GM23338 (cell line): ENCODE measurements around the gene MAD1L1. TPM values are rescaled to one million over a fixed set of nuclear protein-coding genes. Genes with fewer than 3 reads are reported as not detected.

Experiments
- ATAC-seq: fragments of 200-7000 bp; cut with Tn5 transposase; 3 replicates; pipeline ENCODE4 v1.9.1; 2020
- DNase-seq: peaks from one replicate; pipeline ENCODE4 v3.0.0-alpha.2; 2015; ENCODE audit warnings: low spot score
- H2AFZ ChIP-seq: fragments of 200-600 bp; sonication (generic); 2 replicates; pipeline ENCODE4 v1.8.0; 2016; ENCODE audit warnings: antibody characterized with exemption, mild to moderate bottlenecking, moderate library complexity
- H3F3A ChIP-seq: fragments of 200-600 bp; sonication (generic); replicated peaks from 2 replicates; pipeline ENCODE4 v1.8.0; 2017; ENCODE audit warnings: antibody characterized with exemption, mixed run types, low read depth
- H3K27ac ChIP-seq: fragments of 200-600 bp; sonication (generic); 2 replicates; pipeline ENCODE4 v1.6.1; 2016; ENCODE audit warnings: low read depth
- H3K27me3 ChIP-seq: fragments of 200-600 bp; sonication (generic); 2 replicates; pipeline ENCODE4 v1.8.0; 2016; ENCODE audit warnings: mild to moderate bottlenecking, mixed run types, moderate library complexity; ENCODE audit not compliant: insufficient read depth
- H3K36me3 ChIP-seq: fragments of 200-600 bp; sonication (generic); 2 replicates; pipeline ENCODE4 v1.8.0; 2016; ENCODE audit warnings: mild to moderate bottlenecking; ENCODE audit not compliant: insufficient read depth
- H3K4me1 ChIP-seq: fragments of 200-600 bp; sonication (generic); 2 replicates; pipeline ENCODE4 v1.8.0; 2016; ENCODE audit warnings: mild to moderate bottlenecking, moderate library complexity; ENCODE audit not compliant: insufficient read depth
- H3K4me2 ChIP-seq: fragments of 200-600 bp; sonication (generic); 2 replicates; pipeline ENCODE4 v1.7.1; 2017; ENCODE audit warnings: mixed run types
- H3K4me3 ChIP-seq: fragments of 200-600 bp; sonication (generic); 2 replicates; pipeline ENCODE4 v1.6.1; 2016; ENCODE audit warnings: mixed run types
- H3K79me2 ChIP-seq: fragments of 200-600 bp; sonication (generic); replicated peaks from 2 replicates; pipeline ENCODE4 v1.8.0; 2017; ENCODE audit warnings: mild to moderate bottlenecking; ENCODE audit not compliant: insufficient read depth
- H3K9me2 ChIP-seq: fragments of 200-600 bp; sonication (generic); 2 replicates; pipeline ENCODE4 v1.8.0; 2017; ENCODE audit not compliant: insufficient read depth
- H4K20me1 ChIP-seq: fragments of 200-600 bp; sonication (generic); replicated peaks from 2 replicates; pipeline ENCODE4 v1.8.0; 2017; ENCODE audit warnings: mild to moderate bottlenecking; ENCODE audit not compliant: insufficient read depth
- H3K27ac Mint-ChIP-seq: 2 replicates; pipeline ENCODE4 v1.8.0; 2020; ENCODE audit warnings: inconsistent platforms, mild to moderate bottlenecking, moderate library complexity, mixed read lengths
- H3K27me3 Mint-ChIP-seq: 3 replicates; pipeline ENCODE4 v1.8.0; 2022; ENCODE audit warnings: low read depth, mild to moderate bottlenecking, moderate library complexity, mixed read lengths, inconsistent platforms; ENCODE audit not compliant: insufficient read depth, poor library complexity
- H3K36me3 Mint-ChIP-seq: 3 replicates; pipeline ENCODE4 v1.8.0; 2021; ENCODE audit warnings: low read depth, mild to moderate bottlenecking, inconsistent platforms, moderate library complexity, mixed read lengths
- H3K4me1 Mint-ChIP-seq: 3 replicates; pipeline ENCODE4 v1.8.0; 2020; ENCODE audit warnings: mild to moderate bottlenecking, inconsistent platforms, mixed read lengths
- H3K4me3 Mint-ChIP-seq: 3 replicates; pipeline ENCODE4 v1.8.0; 2021; ENCODE audit warnings: moderate library complexity, mild to moderate bottlenecking, inconsistent platforms, mixed read lengths
- H3K9me3 Mint-ChIP-seq: 3 replicates; pipeline ENCODE4 v1.8.0; 2020; ENCODE audit warnings: moderate library complexity, mild to moderate bottlenecking, inconsistent platforms, mixed read lengths
- CREB1 ChIP-seq: fragments of 250-450 bp; sonication (Bioruptor Pico); IDR thresholded peaks from 2 replicates; pipeline ENCODE4 v1.5.0; 2020; ENCODE audit warnings: low read depth, mild to moderate bottlenecking, moderate library complexity
- CTCF ChIP-seq, 2 experiments: fragments of 200-600 bp in 1 of 2; sonication (generic) in 1 of 2; conservative IDR thresholded peaks; 2 replicates each; pipeline versions ENCODE4 v1.5.1 to v1.6.1; 2016 to 2017; ENCODE audit warnings: antibody characterized with exemption in 2 of 2, low read depth in 2 of 2, mild to moderate bottlenecking in 2 of 2, moderate library complexity in 1 of 2
- EZH2 ChIP-seq: fragments of 200-600 bp; sonication (generic); IDR thresholded peaks from one replicate; pipeline ENCODE4 v1.8.0; 2017; ENCODE audit warnings: antibody characterized with exemption, mild to moderate bottlenecking, low read depth; ENCODE audit not compliant: unreplicated experiment
- EZH2phosphoT487 ChIP-seq: fragments of 200-600 bp; sonication (generic); IDR thresholded peaks from one replicate; pipeline ENCODE4 v1.8.1; 2018; ENCODE audit warnings: antibody characterized with exemption; ENCODE audit not compliant: unreplicated experiment
- JUNB ChIP-seq: IDR thresholded peaks from one replicate; pipeline ENCODE4 v1.6.1; 2016; ENCODE audit warnings: antibody characterized with exemption; ENCODE audit not compliant: unreplicated experiment
- NANOG ChIP-seq: IDR thresholded peaks from 2 replicates; pipeline ENCODE4 v1.6.1; 2016; ENCODE audit warnings: antibody characterized with exemption, borderline replicate concordance
- POLR2AphosphoS5 ChIP-seq: IDR thresholded peaks from 2 replicates; pipeline ENCODE4 v1.6.1; 2016; ENCODE audit warnings: antibody characterized with exemption, low read depth
- STAT1 ChIP-seq: IDR thresholded peaks from one replicate; pipeline ENCODE4 v1.6.1; 2016; ENCODE audit warnings: antibody characterized with exemption; ENCODE audit not compliant: unreplicated experiment
- ZNF114 ChIP-seq: fragments of 250-450 bp; sonication (Bioruptor Pico); IDR thresholded peaks from 2 replicates; pipeline ENCODE4 v1.5.0; 2020; ENCODE audit warnings: mild to moderate bottlenecking, moderate library complexity
- polyA plus RNA-seq: library from polyadenylated mRNA; unstranded; fragments of >200 nt; fragmentation: Nextera tagmentation; extraction: Ambion mirVana; gene quantifications from 2 replicates; pipeline ENCODE4 v1.2.1, GENCODE V29; 2016
- total RNA-seq: library from RNA; depleted of rRNA; stranded (reverse); fragments of >200 nt; shearing (Covaris generic); gene quantifications from 2 replicates; pipeline ENCODE4 v1.2.3, GENCODE V29; 2014
- TF ChIP-seq, protein P1 (sequence below): IDR thresholded peaks from one replicate; pipeline ENCODE4 v1.6.1; 2018; ENCODE audit warnings: antibody characterized with exemption; ENCODE audit not compliant: unreplicated experiment
- TF ChIP-seq, protein P2 (sequence below): IDR thresholded peaks from 2 replicates; pipeline ENCODE4 v1.6.1; 2016; ENCODE audit warnings: antibody characterized with exemption

Gene MAD1L1
- total and polyA plus RNA-seq, 2 experiments from 2014 or later, result 40.3 to 59.3 TPM

GRCh38 chr7:1940402-1940786 lies 292.4 kb downstream of the MAD1L1 start:
- H3K27ac Mint-ChIP-seq, result no peak overlapping the region
- TF ChIP-seq, protein P1, sequence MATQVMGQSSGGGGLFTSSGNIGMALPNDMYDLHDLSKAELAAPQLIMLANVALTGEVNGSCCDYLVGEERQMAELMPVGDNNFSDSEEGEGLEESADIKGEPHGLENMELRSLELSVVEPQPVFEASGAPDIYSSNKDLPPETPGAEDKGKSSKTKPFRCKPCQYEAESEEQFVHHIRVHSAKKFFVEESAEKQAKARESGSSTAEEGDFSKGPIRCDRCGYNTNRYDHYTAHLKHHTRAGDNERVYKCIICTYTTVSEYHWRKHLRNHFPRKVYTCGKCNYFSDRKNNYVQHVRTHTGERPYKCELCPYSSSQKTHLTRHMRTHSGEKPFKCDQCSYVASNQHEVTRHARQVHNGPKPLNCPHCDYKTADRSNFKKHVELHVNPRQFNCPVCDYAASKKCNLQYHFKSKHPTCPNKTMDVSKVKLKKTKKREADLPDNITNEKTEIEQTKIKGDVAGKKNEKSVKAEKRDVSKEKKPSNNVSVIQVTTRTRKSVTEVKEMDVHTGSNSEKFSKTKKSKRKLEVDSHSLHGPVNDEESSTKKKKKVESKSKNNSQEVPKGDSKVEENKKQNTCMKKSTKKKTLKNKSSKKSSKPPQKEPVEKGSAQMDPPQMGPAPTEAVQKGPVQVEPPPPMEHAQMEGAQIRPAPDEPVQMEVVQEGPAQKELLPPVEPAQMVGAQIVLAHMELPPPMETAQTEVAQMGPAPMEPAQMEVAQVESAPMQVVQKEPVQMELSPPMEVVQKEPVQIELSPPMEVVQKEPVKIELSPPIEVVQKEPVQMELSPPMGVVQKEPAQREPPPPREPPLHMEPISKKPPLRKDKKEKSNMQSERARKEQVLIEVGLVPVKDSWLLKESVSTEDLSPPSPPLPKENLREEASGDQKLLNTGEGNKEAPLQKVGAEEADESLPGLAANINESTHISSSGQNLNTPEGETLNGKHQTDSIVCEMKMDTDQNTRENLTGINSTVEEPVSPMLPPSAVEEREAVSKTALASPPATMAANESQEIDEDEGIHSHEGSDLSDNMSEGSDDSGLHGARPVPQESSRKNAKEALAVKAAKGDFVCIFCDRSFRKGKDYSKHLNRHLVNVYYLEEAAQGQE, result no peak
- TF ChIP-seq EZH2phosphoT487 (no peak), EZH2 (no peak), ZNF114 (no peak), POLR2AphosphoS5 (no peak), CTCF (conservative IDR thresholded peaks at IDR 0.05; ENCODE audit: low read depth in 2 of 2) (no peak)
- TF ChIP-seq, protein P2, sequence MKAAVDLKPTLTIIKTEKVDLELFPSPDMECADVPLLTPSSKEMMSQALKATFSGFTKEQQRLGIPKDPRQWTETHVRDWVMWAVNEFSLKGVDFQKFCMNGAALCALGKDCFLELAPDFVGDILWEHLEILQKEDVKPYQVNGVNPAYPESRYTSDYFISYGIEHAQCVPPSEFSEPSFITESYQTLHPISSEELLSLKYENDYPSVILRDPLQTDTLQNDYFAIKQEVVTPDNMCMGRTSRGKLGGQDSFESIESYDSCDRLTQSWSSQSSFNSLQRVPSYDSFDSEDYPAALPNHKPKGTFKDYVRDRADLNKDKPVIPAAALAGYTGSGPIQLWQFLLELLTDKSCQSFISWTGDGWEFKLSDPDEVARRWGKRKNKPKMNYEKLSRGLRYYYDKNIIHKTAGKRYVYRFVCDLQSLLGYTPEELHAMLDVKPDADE, result no peak
- Histone ChIP-seq H3K4me3 (no peak overlapping the region), H3K27ac (no peak overlapping the region), H3K4me2 (no peak overlapping the region), H3K9me2 (no peaks in the 10 kb centered on the region), H3K4me1 (no peaks in the 10 kb centered on the region), H4K20me1 (no peaks in the 10 kb centered on the region), H3K79me2 (no peaks in the 10 kb centered on the region), H3F3A (no peaks in the 10 kb centered on the region), H3K27me3 (no peaks in the 10 kb centered on the region), H3K36me3 (no peaks in the 10 kb centered on the region), H2AFZ (no peak overlapping the region)
- H3K4me1 Mint-ChIP-seq, result peaks cover 21% of the 10 kb centered on the region
- peaks cover 16% of the 10 kb centered on the region for H3K9me3 Mint-ChIP-seq
- DNase-seq (no peak), ATAC-seq (no peak)
- H3K27me3 Mint-ChIP-seq, result peaks cover 29% of the 10 kb centered on the region
- no peak overlapping the region for H3K4me3 Mint-ChIP-seq
- peaks cover 18% of the 10 kb centered on the region for H3K36me3 Mint-ChIP-seq

- no peak overlapping the region for H2AFZ ChIP-seq
- Mint-ChIP-seq H3K36me3 (peaks cover 20% of the 10 kb centered on the region), H3K4me1 (peaks cover 21% of the 10 kb centered on the region), H3K27me3 (peaks cover 29% of the 10 kb centered on the region), H3K4me3 (no peak overlapping the region), H3K27ac (no peak overlapping the region), H3K9me3 (peaks cover 16% of the 10 kb centered on the region)
- H3K4me3 ChIP-seq, result no peak overlapping the region
- H3K79me2 ChIP-seq, result no peaks in the 10 kb centered on the region
- no peak for DNase-seq
- H3K4me1 ChIP-seq, result no peaks in the 10 kb centered on the region
- H3K27ac ChIP-seq, result no peak overlapping the region
- no peaks in the 10 kb centered on the region for H3K27me3 ChIP-seq
- H3F3A ChIP-seq, result no peaks in the 10 kb centered on the region
- H4K20me1 ChIP-seq, result no peaks in the 10 kb centered on the region
- no peak for ATAC-seq
- H3K36me3 ChIP-seq, result no peaks in the 10 kb centered on the region
- no peak overlapping the region for H3K4me2 ChIP-seq
- no peaks in the 10 kb centered on the region for H3K9me2 ChIP-seq
- TF ChIP-seq NANOG (no peak), STAT1 (no peak), EZH2phosphoT487 (no peak), JUNB (no peak), CREB1 (CRISPR knock-in tag) (no peak)
- TF ChIP-seq, protein P1, result no peak
These were observed 293.0 kb downstream of the MAD1L1 start for GRCh38 chr7:1939434-1940401.
